Stimulated activated CD4-positive, alpha-beta T cell treated with anti-CD3 and anti-CD28 coated beads, Interleukin-15, amount 100 ng/mL, for 1 hour (primary cell): Measurements from ENCODE around the gene CNOT1.

ENCODE experiments used
- DNase-seq, 2 donors: peaks; one replicate each; pipeline ENCODE4 v3.0.0-alpha.2; 2020; ENCODE audit warnings: low read depth in 1 of 2, low spot score in 1 of 2

The CNOT1 gene

GRCh38 chr16:58488531-58488930, 141.1 kb downstream of the CNOT1 start:
- no peak for DNase-seq

GRCh38 chr16:58487566-58488351, 141.9 kb downstream of the CNOT1 start:
- peak; percentile 36 to 61 for DNase-seq

- DNase-seq: no peak
Measured at GRCh38 chr16:58485184-58485887, 144.3 kb downstream of the CNOT1 start.

- no peak for DNase-seq
Measured at GRCh38 chr16:58481931-58482330, 147.7 kb downstream of the CNOT1 start.

GRCh38 chr16:58481226-58481869, 148.3 kb downstream of the CNOT1 start:
- no peak for DNase-seq

- DNase-seq: no peak
Measured at GRCh38 chr16:58478427-58478826, 151.2 kb downstream of the CNOT1 start.

- DNase-seq: no peak
Measured at GRCh38 chr16:58476791-58477190, 152.8 kb downstream of the CNOT1 start.

GRCh38 chr16:58475091-58475619, 154.5 kb downstream of the CNOT1 start:
- DNase-seq: no peak

- no peak for DNase-seq
Measured at GRCh38 chr16:58474296-58474695, 155.3 kb downstream of the CNOT1 start.

- no peak for DNase-seq
Measured at GRCh38 chr16:58472827-58473226, 156.8 kb downstream of the CNOT1 start.

GRCh38 chr16:58472266-58472665, 157.4 kb downstream of the CNOT1 start:
- no peak for DNase-seq

- no peak for DNase-seq
Measured at GRCh38 chr16:58471209-58471975, 158.2 kb downstream of the CNOT1 start.
